ENCODE data around the gene DICER1.

DNA sequence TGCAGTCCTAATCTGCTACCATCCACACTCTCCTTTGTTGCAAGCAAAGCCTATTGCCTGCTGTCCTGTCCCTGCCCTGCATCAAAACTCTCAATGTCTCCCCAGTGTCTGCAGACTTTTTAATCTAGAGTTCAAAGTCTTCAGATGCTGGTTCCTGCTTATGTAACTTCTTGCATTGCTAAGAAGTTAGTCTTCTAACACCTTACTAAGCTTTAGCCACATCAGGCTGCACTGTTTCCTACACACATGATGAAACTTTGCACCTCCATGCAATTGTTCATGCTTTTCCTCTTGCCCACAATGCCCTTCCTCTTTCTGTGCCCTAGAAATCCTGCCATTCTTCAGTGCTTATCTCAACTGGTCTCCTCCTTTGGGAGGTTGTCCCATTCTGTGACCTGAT is 16.2 kb upstream of the DICER1 start:
- no peak for TF ChIP-seq TAF1 (IDR thresholded peaks at IDR 0.05; ENCODE audit: low read depth, low read length)
- TF ChIP-seq PAX5 (IDR thresholded peaks at IDR 0.05; ENCODE audit: insufficient read depth, low read length, severe bottlenecking), result no peak
- TF ChIP-seq POLR2A (IDR thresholded peaks at IDR 0.05; ENCODE audit: low read depth, low read length), result no peak
- TF ChIP-seq POLR2AphosphoS5 (IDR thresholded peaks at IDR 0.05; ENCODE audit: low read depth, low read length), result no peak

Data from GM12891 (cell line).